IPS-11a (cell line): ENCODE data around the gene ATRX.
"Not testable (repeated sequence)": the region's sequence is repeated elsewhere in the genome, so short reads cannot be mapped to it uniquely, and the experiment has no call there.

Source experiments
- H3K4me3 ChIP-seq: one replicate; pipeline ENCODE4 v1.5.1; 2013; ENCODE audit warnings: low read depth, low read length, control low read depth

ATRX gene

GRCh38 chrX:77500164-77500563 is 285.9 kb downstream of the ATRX start:
- H3K4me3 ChIP-seq: not testable (repeated sequence)

- no peak overlapping the region for H3K4me3 ChIP-seq
Observed at GRCh38 chrX:77493677-77494553, 292.1 kb downstream of the ATRX start.

- no peak overlapping the region for H3K4me3 ChIP-seq
Observed at GRCh38 chrX:77484045-77484444, 302.0 kb downstream of the ATRX start.

- no peak overlapping the region for H3K4me3 ChIP-seq
Observed at GRCh38 chrX:77455437-77455836, 330.6 kb downstream of the ATRX start.
